Peyer's patch (tissue), 4 donors: Measurements from ENCODE around the gene RPS14. TPM values are rescaled to one million over a fixed set of nuclear protein-coding genes. Genes with fewer than 3 reads are reported as not detected.
A peak's percentile ranks its signal among the peaks of the same experiment; 100 is the strongest.

Source experiments
- DNase-seq, 3 donors: peaks; one replicate each; pipeline ENCODE4 v3.0.0-alpha.2; 2017 to 2019
- H3K27ac ChIP-seq, 4 donors: fragments of 200-600 bp; sonication (generic); one replicate each; pipeline ENCODE4 v1.5.1; 2016 to 2019
- H3K27me3 ChIP-seq, 2 donors: fragments of 200-600 bp; sonication (generic); one replicate each; pipeline ENCODE4 v1.5.1; 2019
- H3K36me3 ChIP-seq, 3 donors: fragments of 200-600 bp; sonication (generic); one replicate each; pipeline ENCODE4 v1.5.1; 2016 to 2019
- H3K4me1 ChIP-seq, 4 donors: fragments of 200-600 bp; sonication (generic); one replicate each; pipeline ENCODE4 v1.5.1; 2016 to 2019
- H3K4me3 ChIP-seq, 4 donors: fragments of 200-600 bp; sonication (generic); 1 replicate in 3 of 4; 2 replicates in 1 of 4; pipeline ENCODE4 v1.5.1; 2016 to 2019; ENCODE audit warnings: mild to moderate bottlenecking in 1 of 4
- H3K9me3 ChIP-seq, 4 donors: fragments of 200-600 bp; sonication (generic); one replicate each; pipeline ENCODE4 v1.5.1; 2016 to 2019; ENCODE audit warnings: mild to moderate bottlenecking in 1 of 4
- POLR2A ChIP-seq, 2 donors: fragments of 450-650 bp; IDR thresholded peaks; one replicate each; pipeline ENCODE4 v1.5.1; 2017; ENCODE audit warnings: antibody characterized with exemption in 2 of 2, mild to moderate bottlenecking in 2 of 2, moderate library complexity in 2 of 2
- total RNA-seq, 4 donors: library from RNA; depleted of rRNA; stranded (reverse); fragments of >200 nt; gene quantifications; one replicate each; pipeline ENCODE4 v1.1.0, GENCODE V29; 2016
- TF ChIP-seq, protein P1 (sequence below), 6 experiments: fragments of 450-650 bp in 4 of 6; fragments of 200-600 bp in 2 of 6; sonication (generic) in 1 of 6; IDR thresholded peaks; one replicate each; pipeline ENCODE4 v1.5.1; 2017 to 2019; ENCODE audit warnings: antibody characterized with exemption in 6 of 6, mild to moderate bottlenecking in 3 of 6, moderate library complexity in 1 of 6

Gene RPS14
- total RNA-seq, 4 donors from 2014 or later, result 975 to 1,961 (median 1,274) TPM

DNA sequence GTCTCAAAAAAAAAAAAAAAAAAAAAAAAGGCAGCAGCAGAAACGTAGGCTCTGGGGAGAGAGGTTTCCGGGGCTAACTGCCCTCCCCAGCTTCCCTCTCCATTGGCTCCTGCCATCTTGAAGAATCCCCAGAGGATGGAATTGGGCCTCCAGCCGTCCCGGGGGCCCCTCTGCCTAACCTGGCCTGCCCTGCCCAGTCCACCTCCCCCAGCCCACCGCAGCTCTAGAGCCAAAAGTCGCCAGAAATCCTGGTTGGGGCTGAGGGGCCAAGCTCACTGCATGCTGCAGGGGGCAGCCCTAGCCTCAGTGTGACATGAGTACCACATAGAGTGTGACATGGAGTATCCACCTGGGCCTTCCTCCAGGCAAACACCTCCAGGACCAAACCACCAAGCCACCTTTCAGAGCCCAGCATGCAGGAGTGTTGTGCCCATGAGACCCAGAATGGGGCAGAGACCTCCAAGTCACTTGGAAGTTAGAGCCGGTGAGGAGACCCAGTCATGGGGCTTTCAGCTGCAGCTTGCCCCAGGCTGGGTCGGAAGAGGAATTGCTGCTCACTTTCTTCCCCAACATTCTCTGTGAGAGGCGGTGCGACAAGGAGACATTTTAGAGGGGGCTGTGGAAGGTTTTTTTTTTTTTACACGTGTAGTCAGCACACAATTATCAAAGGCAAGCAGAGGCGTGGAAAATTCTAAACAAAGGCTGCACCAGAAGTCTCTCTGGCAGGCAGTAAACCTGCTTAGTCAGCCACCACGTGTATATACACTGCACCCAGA, 54.4 kb downstream of the RPS14 start:
- no peak for DNase-seq
- Histone ChIP-seq H3K27ac (no peak overlapping the region), H3K9me3 (no peaks in the 10 kb centered on the region), H3K27me3 (no peaks in the 10 kb centered on the region), H3K4me3 (no peak overlapping the region), H3K4me1 (no peaks in the 10 kb centered on the region), H3K36me3 (peaks cover 0 to 83% (median 0%) of the 10 kb centered on the region in 3 donors)
- TF ChIP-seq, protein P1, sequence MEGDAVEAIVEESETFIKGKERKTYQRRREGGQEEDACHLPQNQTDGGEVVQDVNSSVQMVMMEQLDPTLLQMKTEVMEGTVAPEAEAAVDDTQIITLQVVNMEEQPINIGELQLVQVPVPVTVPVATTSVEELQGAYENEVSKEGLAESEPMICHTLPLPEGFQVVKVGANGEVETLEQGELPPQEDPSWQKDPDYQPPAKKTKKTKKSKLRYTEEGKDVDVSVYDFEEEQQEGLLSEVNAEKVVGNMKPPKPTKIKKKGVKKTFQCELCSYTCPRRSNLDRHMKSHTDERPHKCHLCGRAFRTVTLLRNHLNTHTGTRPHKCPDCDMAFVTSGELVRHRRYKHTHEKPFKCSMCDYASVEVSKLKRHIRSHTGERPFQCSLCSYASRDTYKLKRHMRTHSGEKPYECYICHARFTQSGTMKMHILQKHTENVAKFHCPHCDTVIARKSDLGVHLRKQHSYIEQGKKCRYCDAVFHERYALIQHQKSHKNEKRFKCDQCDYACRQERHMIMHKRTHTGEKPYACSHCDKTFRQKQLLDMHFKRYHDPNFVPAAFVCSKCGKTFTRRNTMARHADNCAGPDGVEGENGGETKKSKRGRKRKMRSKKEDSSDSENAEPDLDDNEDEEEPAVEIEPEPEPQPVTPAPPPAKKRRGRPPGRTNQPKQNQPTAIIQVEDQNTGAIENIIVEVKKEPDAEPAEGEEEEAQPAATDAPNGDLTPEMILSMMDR (IDR thresholded peaks at IDR 0.05), result peak in 1 of 6 experiments; percentile 6
- TF ChIP-seq POLR2A (IDR thresholded peaks at IDR 0.05), result no peak

DNA sequence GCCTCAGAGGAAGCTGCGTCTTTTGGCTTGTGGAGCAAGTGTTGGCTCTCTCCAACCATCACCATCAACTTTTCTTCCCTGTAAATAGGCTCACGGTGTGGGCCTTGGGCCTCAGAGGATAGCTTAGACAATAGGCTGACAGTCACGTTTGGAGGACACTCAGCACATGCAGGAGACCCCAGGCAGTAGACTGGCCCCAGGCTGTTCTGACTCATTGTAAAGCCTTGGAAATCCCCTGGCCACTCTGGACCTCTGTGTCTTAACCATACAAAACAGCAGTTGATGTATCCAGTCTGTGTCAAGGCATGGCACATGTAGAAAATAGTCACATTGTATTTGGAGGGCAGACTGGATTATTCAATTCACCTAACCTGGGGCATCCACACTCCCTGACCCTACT, 55.4 kb downstream of the RPS14 start:
- H3K9me3 ChIP-seq, result no peaks in the 10 kb centered on the region
- peaks cover 0 to 83% (median 0%) of the 10 kb centered on the region in 3 donors for H3K36me3 ChIP-seq

DNA sequence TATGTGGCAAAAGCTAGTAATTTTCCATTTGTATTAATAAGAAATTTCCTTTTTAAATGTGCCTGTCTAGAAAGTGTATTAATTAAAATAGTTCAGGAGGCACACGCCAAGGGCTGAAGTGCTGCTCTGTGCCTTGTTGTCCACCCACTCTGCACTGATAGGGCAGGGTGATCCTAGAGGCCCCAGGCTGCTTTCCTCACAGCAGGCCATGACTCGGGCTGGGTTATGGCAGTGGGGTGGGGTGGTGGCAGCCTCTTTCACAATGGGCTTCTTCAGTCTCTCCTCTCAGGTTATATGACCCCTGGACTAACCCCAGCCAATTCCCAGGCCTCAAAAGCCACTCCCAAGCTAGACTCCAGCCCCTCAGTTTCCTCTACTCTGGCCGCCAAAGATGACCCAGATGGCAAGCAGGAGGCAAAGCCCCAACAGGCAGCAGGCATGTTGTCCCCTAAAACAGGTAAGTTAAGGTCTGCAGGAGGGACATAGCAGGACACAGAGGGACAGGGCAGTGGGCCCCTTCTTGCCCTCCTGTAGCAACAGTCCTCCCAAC, 56.4 kb downstream of the RPS14 start:
- no peaks in the 10 kb centered on the region for H3K4me1 ChIP-seq
- DNase-seq, result no peak
- peaks cover 0 to 85% (median 0%) of the 10 kb centered on the region in 3 donors for H3K36me3 ChIP-seq
- H3K9me3 ChIP-seq, result no peaks in the 10 kb centered on the region
- TF ChIP-seq POLR2A (IDR thresholded peaks at IDR 0.05), result no peak
- TF ChIP-seq, protein P1 (IDR thresholded peaks at IDR 0.05), result no peak
- H3K27ac ChIP-seq, result no peak overlapping the region
- H3K27me3 ChIP-seq, result no peaks in the 10 kb centered on the region
- H3K4me3 ChIP-seq, result no peak overlapping the region

More for the DNA sequence above, 55.4 kb downstream of the RPS14 start:
- no peaks in the 10 kb centered on the region for H3K4me1 ChIP-seq
- no peak for DNase-seq
- no peak overlapping the region for H3K27ac ChIP-seq
- H3K27me3 ChIP-seq, result no peaks in the 10 kb centered on the region
- TF ChIP-seq POLR2A (IDR thresholded peaks at IDR 0.05), result no peak
- TF ChIP-seq, protein P1 (IDR thresholded peaks at IDR 0.05), result no peak
- H3K4me3 ChIP-seq, result no peak overlapping the region

DNA sequence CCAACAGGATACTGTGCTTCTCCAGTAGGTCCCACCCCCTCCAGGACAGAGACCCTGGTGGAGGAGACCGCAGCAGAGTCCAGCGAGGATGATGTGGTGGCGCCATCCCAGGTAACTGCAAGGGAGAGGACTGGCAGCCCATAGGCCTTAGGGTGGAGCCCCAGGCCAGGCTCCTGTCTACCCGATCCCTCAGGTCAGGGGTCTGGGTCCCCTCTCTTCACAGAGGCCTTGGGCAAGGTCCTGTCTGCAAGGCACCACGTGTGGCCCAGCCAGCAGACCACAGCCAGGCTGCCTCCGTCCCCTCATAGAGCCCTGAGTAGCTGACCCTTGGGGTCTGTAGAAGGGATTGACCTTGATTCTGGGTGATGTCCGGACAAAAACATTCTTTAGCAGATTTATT, 56.9 kb downstream of the RPS14 start:
- Histone ChIP-seq H3K36me3 (peaks cover 0 to 85% (median 0%) of the 10 kb centered on the region in 3 donors), H3K4me1 (no peaks in the 10 kb centered on the region), H3K4me3 (no peak overlapping the region), H3K27ac (no peak overlapping the region), H3K27me3 (no peaks in the 10 kb centered on the region), H3K9me3 (no peaks in the 10 kb centered on the region)
- TF ChIP-seq POLR2A (IDR thresholded peaks at IDR 0.05), result no peak
- TF ChIP-seq, protein P1 (IDR thresholded peaks at IDR 0.05), result no peak
- no peak for DNase-seq

Other genes with a start within 250 kb of the RPS14 start
- gene CAMK2A, start 160.0 kb downstream of the RPS14 start, total RNA-seq, result 1 to 10 TPM in 1 of 4 donors, not detected in 3; 1.2 TPM
- gene ARSI, start 146.8 kb downstream of the RPS14 start, total RNA-seq, result not detected
- 10 to 100 TPM; 19.4 to 85.0 (median 28.2) TPM for gene TCOF1, start 92.0 kb downstream of the RPS14 start, total RNA-seq
- 1,000 to 10,000 TPM in 2 of 4 donors, 100 to 1,000 TPM in 2; 759 to 2,006 (median 1,183) TPM for gene CD74, start 36.8 kb downstream of the RPS14 start, total RNA-seq
- 100 to 1,000 TPM in 2 of 4 donors, 10 to 100 TPM in 2; 80.9 to 168 (median 118) TPM for gene NDST1, start 58.4 kb upstream of the RPS14 start, total RNA-seq
- gene SYNPO, start 190.9 kb upstream of the RPS14 start, total RNA-seq, result 10 to 100 TPM; 28.1 to 93.3 (median 75.8) TPM
- under 1 TPM in 1 of 4 donors, not detected in 3; 0.54 TPM for gene MYOZ3, start 211.5 kb upstream of the RPS14 start, total RNA-seq